GM23248 (cell line): Measurements from ENCODE around the gene CREB5.

Experiments used
- EZH2 ChIP-seq: fragments of 200-600 bp; sonication (generic); IDR thresholded peaks from 2 replicates; pipeline ENCODE4 v1.6.1; 2018; ENCODE audit warnings: antibody characterized with exemption, mild to moderate bottlenecking; ENCODE audit not compliant: insufficient read depth, poor library complexity, severe bottlenecking
- EZH2phosphoT487 ChIP-seq: fragments of 200-600 bp; sonication (generic); IDR thresholded peaks from 2 replicates; pipeline ENCODE4 v1.6.1; 2018; ENCODE audit warnings: antibody characterized with exemption, moderate library complexity, mild to moderate bottlenecking, low read depth; ENCODE audit not compliant: insufficient read depth

- TF ChIP-seq EZH2: no peak
- TF ChIP-seq EZH2phosphoT487: no peak
Observed at GRCh38 chr7:28473571-28474281, 61.4 kb downstream of the CREB5 start.
